Measurements from ENCODE around the gene ACSL5.
"Not testable (repeated sequence)": the region's sequence is repeated elsewhere in the genome, so short reads cannot be mapped to it uniquely, and the experiment has no call there.

The ACSL5 gene

GRCh38 chr10:112460366-112460765 is 86.5 kb downstream of the ACSL5 start:
- no peak for TF ChIP-seq CTCF (IDR thresholded peaks at IDR 0.05; ENCODE audit: low read depth, low read length, missing control alignments)

GRCh38 chr10:112461029-112461887 is 87.3 kb downstream of the ACSL5 start:
- no peak overlapping the region for H3K4me3 ChIP-seq (ENCODE audit: low read depth, low read length)
- DNase-seq (ENCODE audit: low read depth), result no peak
- no peak for TF ChIP-seq CTCF (IDR thresholded peaks at IDR 0.05; ENCODE audit: low read depth, low read length, missing control alignments)

More at GRCh38 chr10:112460366-112460765, 86.5 kb downstream of the ACSL5 start:
- no peak for DNase-seq (ENCODE audit: low read depth)
- no peak overlapping the region for H3K4me3 ChIP-seq (ENCODE audit: low read depth, low read length)

- not testable (repeated sequence) for H3K4me3 ChIP-seq (ENCODE audit: low read depth, low read length); DNase-seq (ENCODE audit: low read depth)
Measured at GRCh38 chr10:112464074-112464473, 90.2 kb downstream of the ACSL5 start.

GRCh38 chr10:112465299-112465883 is 91.5 kb downstream of the ACSL5 start:
- no peak for TF ChIP-seq CTCF (IDR thresholded peaks at IDR 0.05; ENCODE audit: low read depth, low read length, missing control alignments)
- no peak overlapping the region for H3K4me3 ChIP-seq (ENCODE audit: low read depth, low read length)
- DNase-seq (ENCODE audit: low read depth), result no peak

- no peak overlapping the region for H3K4me3 ChIP-seq (ENCODE audit: low read depth, low read length)
- DNase-seq (ENCODE audit: low read depth), result no peak
- no peak for TF ChIP-seq CTCF (IDR thresholded peaks at IDR 0.05; ENCODE audit: low read depth, low read length, missing control alignments)
Measured at GRCh38 chr10:112466802-112467201, 92.9 kb downstream of the ACSL5 start.

GRCh38 chr10:112467541-112468075 is 93.7 kb downstream of the ACSL5 start:
- no peak overlapping the region for H3K4me3 ChIP-seq (ENCODE audit: low read depth, low read length)
- TF ChIP-seq CTCF (IDR thresholded peaks at IDR 0.05; ENCODE audit: low read depth, low read length, missing control alignments), result no peak
- DNase-seq (ENCODE audit: low read depth), result no peak

GRCh38 chr10:112471878-112472487 is 98.1 kb downstream of the ACSL5 start:
- peak; percentile 39 for DNase-seq (ENCODE audit: low read depth)
- peak; percentile 55 for TF ChIP-seq CTCF (IDR thresholded peaks at IDR 0.05; ENCODE audit: low read depth, low read length, missing control alignments)

More at GRCh38 chr10:112471878-112472487, 98.1 kb downstream of the ACSL5 start:
- H3K4me3 ChIP-seq (ENCODE audit: low read depth, low read length), result no peak overlapping the region
